ENCODE data around the gene ALCAM.

GRCh38 chr3:105409364-105409763 lies 42.7 kb downstream of the ALCAM start:
- TF ChIP-seq, protein P1, sequence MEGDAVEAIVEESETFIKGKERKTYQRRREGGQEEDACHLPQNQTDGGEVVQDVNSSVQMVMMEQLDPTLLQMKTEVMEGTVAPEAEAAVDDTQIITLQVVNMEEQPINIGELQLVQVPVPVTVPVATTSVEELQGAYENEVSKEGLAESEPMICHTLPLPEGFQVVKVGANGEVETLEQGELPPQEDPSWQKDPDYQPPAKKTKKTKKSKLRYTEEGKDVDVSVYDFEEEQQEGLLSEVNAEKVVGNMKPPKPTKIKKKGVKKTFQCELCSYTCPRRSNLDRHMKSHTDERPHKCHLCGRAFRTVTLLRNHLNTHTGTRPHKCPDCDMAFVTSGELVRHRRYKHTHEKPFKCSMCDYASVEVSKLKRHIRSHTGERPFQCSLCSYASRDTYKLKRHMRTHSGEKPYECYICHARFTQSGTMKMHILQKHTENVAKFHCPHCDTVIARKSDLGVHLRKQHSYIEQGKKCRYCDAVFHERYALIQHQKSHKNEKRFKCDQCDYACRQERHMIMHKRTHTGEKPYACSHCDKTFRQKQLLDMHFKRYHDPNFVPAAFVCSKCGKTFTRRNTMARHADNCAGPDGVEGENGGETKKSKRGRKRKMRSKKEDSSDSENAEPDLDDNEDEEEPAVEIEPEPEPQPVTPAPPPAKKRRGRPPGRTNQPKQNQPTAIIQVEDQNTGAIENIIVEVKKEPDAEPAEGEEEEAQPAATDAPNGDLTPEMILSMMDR (IDR thresholded peaks at IDR 0.05; ENCODE audit: low read length): no peak
- no peak for TF ChIP-seq EZH2 (optimal IDR thresholded peaks at IDR 0.05; ENCODE audit: low read depth, low read length)
- TF ChIP-seq EZH2phosphoT487 (IDR thresholded peaks at IDR 0.05; ENCODE audit: low read length): no peak
